Hepatocyte (in vitro differentiated cells): ENCODE measurements around the gene GPX4.

Experiments
- CTCF ChIP-seq: fragments of 200-600 bp; sonication (generic); IDR thresholded peaks from 2 replicates; pipeline ENCODE4 v1.5.1; 2016; ENCODE audit warnings: antibody characterized with exemption, mild to moderate bottlenecking; ENCODE audit not compliant: poor library complexity
- EZH2 ChIP-seq: fragments of 200-600 bp; sonication (generic); IDR thresholded peaks from 2 replicates; pipeline ENCODE4 v1.6.1; 2016; ENCODE audit warnings: antibody characterized with exemption, mild to moderate bottlenecking, borderline replicate concordance

DNA sequence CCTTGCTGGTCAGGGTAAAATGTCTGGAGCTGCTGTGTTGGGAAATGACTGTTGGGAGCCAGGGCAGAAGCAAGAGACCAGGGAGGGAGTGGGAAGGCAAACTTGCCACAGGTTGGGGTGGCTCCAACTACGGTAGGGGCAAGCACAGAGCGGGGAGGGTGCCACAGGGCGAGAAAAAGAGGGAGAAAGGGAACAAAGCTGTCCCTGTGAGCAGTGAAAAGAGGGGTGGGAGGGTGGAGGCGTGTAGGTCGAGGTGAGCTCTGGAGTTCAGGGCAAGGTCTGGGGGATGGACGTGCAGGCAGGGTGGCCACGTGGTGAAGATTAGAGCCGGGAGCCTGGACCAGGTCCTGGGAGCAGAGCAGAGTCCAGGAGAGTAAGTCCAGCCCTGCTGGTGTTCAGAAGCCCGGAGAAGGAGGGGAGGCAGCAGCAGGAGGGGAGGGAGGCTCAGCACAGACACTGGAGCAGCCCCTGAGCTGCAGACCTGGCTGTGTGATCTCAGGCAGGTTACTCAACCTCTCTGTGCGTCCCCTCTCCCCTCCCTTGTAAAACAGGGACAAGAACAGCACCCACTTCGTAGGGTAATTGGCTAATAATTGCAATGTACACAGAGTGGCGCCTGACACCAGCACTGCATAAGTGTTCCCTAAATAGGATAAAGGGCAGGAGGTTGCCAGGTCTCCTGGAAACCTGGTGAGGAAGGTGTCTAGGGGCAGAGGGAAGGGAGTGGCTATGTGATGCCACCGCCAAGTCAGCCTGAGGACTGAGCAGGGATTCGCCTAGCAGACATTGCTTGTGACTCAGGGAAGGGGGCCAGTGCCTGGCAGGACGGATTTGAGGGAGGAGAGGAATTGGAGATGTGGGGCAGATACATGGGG is 5.4 kb upstream of the GPX4 start:
- TF ChIP-seq CTCF (no peak), EZH2 (no peak)
